GM18511 (cell line): Measurements from ENCODE around the gene ASTN2.

ENCODE experiments used
- ATAC-seq: cut with Tn5 transposase; IDR thresholded peaks from one replicate; pipeline ENCODE4 v1.9.1; 2021; ENCODE audit warnings: mild to moderate bottlenecking, moderate library complexity; ENCODE audit not compliant: unreplicated experiment

The ASTN2 gene

GRCh38 chr9:117414906-117415331, at the start of gene ASTN2:
TSS of gene ASTN2 (minus strand) at chr9:117415057. CDS start at chr9:117414938, 119 bp downstream.
- ATAC-seq = no peak

- no peak for ATAC-seq
These were observed 48.0 kb upstream of the ASTN2 start for GRCh38 chr9:117462861-117463260.

- ATAC-seq = no peak
These were observed 46.5 kb upstream of the ASTN2 start for GRCh38 chr9:117461386-117461785.

- ATAC-seq = no peak
These were observed 45.9 kb upstream of the ASTN2 start for GRCh38 chr9:117460743-117461142.

- ATAC-seq = no peak
These were observed 45.1 kb upstream of the ASTN2 start for GRCh38 chr9:117459913-117460312.

GRCh38 chr9:117458066-117458465, 43.2 kb upstream of the ASTN2 start:
- ATAC-seq = no peak

- ATAC-seq = no peak
These were observed 39.9 kb upstream of the ASTN2 start for GRCh38 chr9:117454711-117455110.

- no peak for ATAC-seq
These were observed 38.9 kb upstream of the ASTN2 start for GRCh38 chr9:117453737-117454136.

- no peak for ATAC-seq
These were observed 36.5 kb upstream of the ASTN2 start for GRCh38 chr9:117451311-117451710.

- ATAC-seq = no peak
These were observed 33.2 kb upstream of the ASTN2 start for GRCh38 chr9:117448066-117448465.

- no peak for ATAC-seq
These were observed 30.8 kb upstream of the ASTN2 start for GRCh38 chr9:117445631-117446030.

GRCh38 chr9:117444501-117444900, 29.6 kb upstream of the ASTN2 start:
- no peak for ATAC-seq

GRCh38 chr9:117437283-117437682, 22.4 kb upstream of the ASTN2 start:
- no peak for ATAC-seq

- no peak for ATAC-seq
These were observed 20.9 kb upstream of the ASTN2 start for GRCh38 chr9:117435630-117436261.

- no peak for ATAC-seq
These were observed 19.7 kb upstream of the ASTN2 start for GRCh38 chr9:117434566-117434965.

- ATAC-seq = no peak
These were observed 16.0 kb upstream of the ASTN2 start for GRCh38 chr9:117430813-117431212.

- no peak for ATAC-seq
These were observed 12.6 kb upstream of the ASTN2 start for GRCh38 chr9:117427357-117427913.

GRCh38 chr9:117425566-117425965, 10.7 kb upstream of the ASTN2 start:
- ATAC-seq = no peak

- no peak for ATAC-seq
These were observed 9.4 kb upstream of the ASTN2 start for GRCh38 chr9:117424291-117424690.

GRCh38 chr9:117418111-117418510, 3.3 kb upstream of the ASTN2 start:
- ATAC-seq = no peak

- no peak for ATAC-seq
These were observed 2.0 kb upstream of the ASTN2 start for GRCh38 chr9:117416856-117417255.

GRCh38 chr9:117415358-117415914, 579 bp upstream of the ASTN2 start:
- no peak for ATAC-seq
